ENCODE data around the gene TUBGCP3.

TUBGCP3 gene

GRCh38 chr13:112474869-112475268, 113.1 kb downstream of the TUBGCP3 start:
- DNase-seq, result no peak

- DNase-seq, result no peak
These were observed 114.1 kb downstream of the TUBGCP3 start for GRCh38 chr13:112473818-112474217.

GRCh38 chr13:112469071-112469745, 118.7 kb downstream of the TUBGCP3 start:
- DNase-seq, result no peak

- no peak for DNase-seq
These were observed 119.9 kb downstream of the TUBGCP3 start for GRCh38 chr13:112468069-112468468.

GRCh38 chr13:112467236-112467635, 120.7 kb downstream of the TUBGCP3 start:
- DNase-seq, result no peak

GRCh38 chr13:112466132-112467058, 121.6 kb downstream of the TUBGCP3 start:
- no peak for DNase-seq

GRCh38 chr13:112465251-112466131, 122.5 kb downstream of the TUBGCP3 start:
- DNase-seq, result no peak

- DNase-seq, result no peak
These were observed 123.2 kb downstream of the TUBGCP3 start for GRCh38 chr13:112464720-112465119.

GRCh38 chr13:112462408-112462807, 125.5 kb downstream of the TUBGCP3 start:
- no peak for DNase-seq

- DNase-seq, result no peak
These were observed 130.5 kb downstream of the TUBGCP3 start for GRCh38 chr13:112457485-112457884.

- no peak for DNase-seq
These were observed 130.9 kb downstream of the TUBGCP3 start for GRCh38 chr13:112457081-112457480.

GRCh38 chr13:112456138-112457056, 131.6 kb downstream of the TUBGCP3 start:
- DNase-seq, result no peak

GRCh38 chr13:112455476-112456059, 132.4 kb downstream of the TUBGCP3 start:
- DNase-seq, result no peak

- DNase-seq, result no peak
These were observed 133.2 kb downstream of the TUBGCP3 start for GRCh38 chr13:112454648-112455334.

GRCh38 chr13:112453874-112454647, 133.9 kb downstream of the TUBGCP3 start:
- no peak for DNase-seq

GRCh38 chr13:112453207-112453829, 134.6 kb downstream of the TUBGCP3 start:
- no peak for DNase-seq

- DNase-seq, result no peak
These were observed 135.4 kb downstream of the TUBGCP3 start for GRCh38 chr13:112452380-112453206.

GRCh38 chr13:112451512-112452379, 136.2 kb downstream of the TUBGCP3 start:
- no peak for DNase-seq
